ENCODE data around the gene HNRNPA3.
A peak's percentile ranks its signal among the peaks of the same experiment; 100 is the strongest.
"Not testable (repeated sequence)": the region's sequence is repeated elsewhere in the genome, so short reads cannot be mapped to it uniquely, and the experiment has no call there.

HNRNPA3 gene
- 117 to 182 (median 150) reads per million in 4 donors for total RNA-seq

DNA sequence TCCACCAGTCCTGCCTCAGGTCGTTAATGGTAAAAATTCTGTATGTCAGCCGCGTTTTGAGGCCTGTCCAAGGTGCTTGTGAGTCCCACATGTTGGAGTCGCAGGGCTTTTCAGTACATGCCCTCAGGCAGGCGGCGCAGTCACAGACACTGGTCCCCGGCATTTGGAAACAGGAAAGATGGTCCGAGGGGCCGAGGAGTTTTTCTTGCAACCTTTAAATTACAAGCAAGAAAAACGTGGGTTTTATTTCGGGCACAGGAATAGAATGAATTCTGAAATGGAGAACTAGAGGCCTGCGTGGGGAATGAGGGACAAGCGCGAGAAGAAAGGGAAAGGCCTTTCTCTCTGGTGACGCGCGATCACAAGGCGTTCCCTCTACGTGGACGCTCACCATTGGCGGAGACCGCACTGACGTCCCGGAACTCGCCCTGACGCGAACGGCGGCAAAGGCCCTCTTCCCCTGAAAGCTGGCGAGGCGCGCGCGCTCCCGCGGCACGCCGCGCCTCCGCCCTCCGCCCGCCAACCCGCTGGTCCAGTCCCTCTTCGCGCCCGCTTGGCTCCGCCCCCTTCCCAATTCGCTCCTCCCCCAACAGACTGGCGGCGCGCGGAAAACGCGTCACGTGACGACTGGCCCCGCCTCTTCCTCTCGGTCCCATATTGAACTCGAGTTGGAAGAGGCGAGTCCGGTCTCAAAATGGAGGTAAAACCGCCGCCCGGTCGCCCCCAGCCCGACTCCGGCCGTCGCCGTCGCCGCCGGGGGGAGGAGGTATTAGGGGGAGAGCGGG is at the start of gene HNRNPA3:
Gene HNRNPA3, plus strand, starts transcription at position 689 of the 785 bp plus-strand sequence. Its CDS starts 6 bp downstream, at position 695.
- DNase-seq = peak; percentile 99 to 100 (median 99)

DNA sequence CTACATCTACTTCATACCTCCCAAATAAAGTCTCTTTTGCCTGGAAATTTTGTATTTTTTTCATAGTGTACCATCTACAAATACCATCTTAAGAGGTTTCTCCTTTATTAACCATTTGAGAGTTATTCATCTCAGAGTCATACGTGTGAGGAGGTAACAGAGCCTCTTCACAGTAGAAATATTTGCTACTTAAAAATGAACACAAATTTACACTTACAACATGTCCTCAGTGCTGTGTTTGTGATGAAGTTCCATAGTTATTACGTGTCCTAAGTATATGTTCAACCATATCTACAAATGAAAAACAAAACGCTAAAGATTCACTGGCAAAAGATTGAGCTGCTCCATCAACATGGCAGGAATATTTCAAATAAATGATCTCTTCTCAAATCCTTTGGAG is 48.5 kb upstream of the HNRNPA3 start:
- DNase-seq = no peak

- peak; percentile 50 to 74 (median 68) for DNase-seq
Observed at GRCh38 chr2:177164584-177165052, 48.0 kb upstream of the HNRNPA3 start.

DNA sequence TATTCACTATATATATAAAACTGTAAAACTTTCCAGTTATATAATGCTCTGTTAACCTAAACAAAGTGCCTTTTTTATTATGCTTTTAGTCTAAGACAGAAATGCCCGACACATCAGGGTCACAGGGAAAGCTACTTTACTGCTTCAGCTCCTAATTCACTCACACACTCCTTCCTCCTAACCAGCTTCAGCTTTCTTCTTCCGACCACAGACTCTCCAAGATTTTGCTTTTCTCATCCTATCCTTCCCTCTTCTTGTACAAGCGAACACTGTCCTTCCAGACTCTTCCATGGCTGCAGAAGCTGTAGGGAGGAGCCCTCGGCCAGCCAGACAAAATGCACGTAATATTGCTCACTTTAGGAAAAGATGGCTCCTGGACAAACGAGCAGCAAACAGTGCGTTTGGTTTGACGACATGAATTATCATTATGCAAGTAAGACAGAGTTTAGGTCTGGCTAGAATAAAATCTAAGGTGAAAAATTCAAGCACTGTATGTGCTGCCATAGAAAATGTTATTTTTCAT is 47.5 kb upstream of the HNRNPA3 start:
- peak in 1 of 5 donors; percentile 17 for DNase-seq

DNA sequence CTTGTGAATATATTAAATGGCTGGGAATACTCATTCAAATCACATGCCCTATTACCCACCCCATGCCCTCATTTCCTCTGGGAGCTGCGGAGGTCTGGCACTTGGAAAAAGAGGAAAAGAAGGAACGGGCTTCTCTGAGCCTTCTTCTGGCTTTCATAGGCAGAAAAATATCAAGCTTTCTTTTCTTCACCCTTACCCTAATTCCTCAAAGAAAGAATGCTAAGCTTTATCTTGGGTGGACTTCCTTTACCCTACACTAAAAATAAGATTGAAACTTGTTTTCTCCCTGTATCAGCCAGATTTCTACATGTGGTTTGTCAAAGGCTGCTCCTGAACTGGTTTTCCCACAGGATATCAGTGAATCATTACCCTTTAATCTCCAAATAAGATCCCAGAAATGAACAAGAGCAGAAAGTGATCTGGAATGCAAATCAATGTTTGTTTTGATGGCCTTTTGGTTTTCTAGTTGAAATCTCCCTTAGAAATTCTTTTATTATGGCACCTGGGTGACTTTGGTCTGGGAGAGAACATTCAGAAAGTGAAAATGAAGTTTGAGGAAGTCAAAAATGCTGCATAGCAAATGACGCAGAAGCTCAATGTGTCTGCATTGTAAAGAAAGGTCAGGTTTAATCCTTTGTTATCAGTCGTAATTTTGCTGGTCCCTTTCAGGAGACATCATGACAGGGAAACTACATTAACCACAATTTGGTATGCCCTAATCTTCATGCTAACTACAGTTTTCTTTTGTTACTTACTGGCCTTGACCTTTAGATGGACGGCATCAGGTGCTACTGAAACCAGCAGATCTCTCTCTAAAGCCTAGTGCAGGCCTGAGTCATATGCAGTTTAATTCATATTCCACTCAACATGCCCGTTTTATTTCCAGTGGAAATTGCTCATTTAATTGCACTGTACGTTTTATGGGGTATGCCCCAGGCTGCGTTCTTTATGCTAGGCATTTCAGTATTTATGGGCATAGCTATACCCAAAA is 46.6 kb upstream of the HNRNPA3 start:
- peak in 1 of 5 donors; percentile 50 for DNase-seq

DNA sequence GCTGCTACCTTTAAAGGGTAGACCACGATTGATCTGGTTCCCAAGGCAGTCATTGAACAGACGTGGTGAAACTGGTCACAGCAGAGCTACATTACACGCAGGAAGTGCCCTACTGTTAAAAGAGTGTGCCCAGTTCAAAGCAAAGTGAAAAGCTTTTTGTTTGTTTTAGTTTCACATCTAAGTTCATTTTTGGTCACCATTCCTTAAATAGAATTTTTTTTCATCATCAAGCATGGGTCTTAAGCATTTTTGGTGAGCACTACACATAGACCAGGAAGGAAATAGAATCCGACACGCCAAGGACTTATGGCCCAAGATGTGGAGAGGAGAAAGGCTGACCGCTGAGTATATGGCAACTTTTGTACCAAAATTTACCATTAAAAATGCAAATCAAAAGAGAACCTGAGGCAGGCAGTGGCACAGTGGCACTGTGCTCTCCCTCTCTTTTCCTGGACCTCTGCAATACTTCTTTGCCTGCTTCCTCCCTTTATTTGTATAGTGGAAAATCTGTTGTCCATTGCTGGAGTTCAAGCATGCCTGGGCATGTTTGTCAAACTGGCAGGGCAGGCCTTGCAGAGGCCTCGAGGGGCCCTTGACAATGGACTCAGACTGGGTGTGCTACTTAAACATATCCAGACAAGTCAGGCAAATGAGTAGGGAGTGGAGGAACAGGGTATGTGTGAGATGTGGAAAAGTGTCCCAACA is 42.6 kb upstream of the HNRNPA3 start:
- peak in 1 of 5 donors; percentile 61 for DNase-seq

GRCh38 chr2:177171418-177171865 is 41.2 kb upstream of the HNRNPA3 start:
- no peak for DNase-seq

DNA sequence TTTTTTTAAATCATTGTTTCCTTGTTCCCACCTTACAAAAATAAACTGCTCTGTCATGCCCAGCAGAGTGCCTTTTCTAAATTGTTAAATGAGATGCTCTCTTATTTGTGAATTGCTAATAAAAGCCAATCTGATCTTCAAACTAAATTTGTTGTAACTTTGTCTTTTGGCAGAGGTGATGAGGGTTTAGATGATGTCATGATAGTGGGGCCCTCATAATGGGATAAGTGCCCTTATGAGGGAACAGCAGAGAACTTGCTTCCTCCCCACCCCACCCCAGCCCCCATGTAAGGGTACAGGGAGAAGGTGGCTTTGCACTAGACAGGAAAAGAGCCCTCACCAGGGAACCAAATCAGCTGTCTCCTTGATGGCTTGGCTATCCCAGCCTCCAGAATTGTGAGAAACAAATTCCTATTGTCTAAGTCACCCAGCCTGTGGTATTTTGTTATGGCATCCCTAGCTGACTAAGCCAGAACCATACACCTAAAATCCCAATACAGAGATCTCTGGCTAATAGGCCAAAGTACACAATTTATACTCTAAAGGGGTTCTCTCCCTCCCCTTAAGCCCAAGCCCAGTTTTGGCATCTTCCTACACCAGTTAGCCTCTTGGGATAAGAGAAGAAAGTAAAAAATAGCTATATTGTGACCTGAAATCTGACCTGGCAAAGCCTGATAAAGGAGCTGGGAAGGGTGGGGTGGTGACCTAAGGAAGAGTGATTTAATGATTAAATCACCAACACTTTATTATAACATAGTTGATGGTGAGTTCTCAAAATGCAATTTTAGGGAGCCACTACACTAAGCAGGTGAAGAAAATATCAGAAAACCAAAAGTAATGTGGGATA is 40.3 kb upstream of the HNRNPA3 start:
- no peak for DNase-seq

DNA sequence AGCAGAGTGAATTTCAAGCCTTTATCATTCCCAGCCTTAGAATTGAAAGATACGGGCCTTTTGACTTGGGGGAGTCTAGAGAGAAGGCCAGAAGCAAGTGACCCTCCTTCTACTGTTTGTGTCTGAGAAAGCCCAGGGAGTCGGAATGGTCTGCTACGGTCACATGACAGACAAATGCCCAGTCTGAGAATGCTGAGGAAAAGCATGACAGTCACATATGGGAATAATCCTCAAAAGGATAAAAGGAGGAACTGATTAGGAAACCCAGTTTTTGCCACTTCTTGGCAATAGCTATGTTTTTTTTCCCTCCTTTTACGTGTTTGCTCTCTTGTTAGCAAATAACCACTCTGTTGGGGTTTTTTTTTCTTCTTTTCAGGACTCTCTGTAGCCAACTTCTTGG is 38.1 kb upstream of the HNRNPA3 start:
- no peak for DNase-seq

- no peak for DNase-seq
Observed at GRCh38 chr2:177175917-177176668, 36.5 kb upstream of the HNRNPA3 start.

DNA sequence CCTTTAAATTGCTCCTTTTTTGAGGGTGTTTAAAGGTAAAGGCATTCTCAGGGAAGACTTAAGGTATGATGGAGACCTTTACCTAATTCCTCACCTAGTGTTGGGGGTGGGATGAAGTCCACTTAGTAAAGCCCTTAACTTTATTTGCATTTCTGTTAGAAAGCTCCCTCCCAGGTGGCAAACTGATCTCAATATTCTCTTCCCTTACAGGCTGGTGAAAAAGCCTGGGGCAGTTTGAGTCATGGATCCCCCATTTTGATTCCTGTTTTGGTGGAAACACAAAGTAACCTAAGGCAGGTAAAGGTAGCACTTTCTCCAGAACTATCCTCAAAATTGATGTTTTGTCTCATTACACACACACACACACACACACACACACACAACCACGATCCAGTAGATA is 33.8 kb upstream of the HNRNPA3 start:
- DNase-seq = no peak

GRCh38 chr2:177179227-177179626 is 33.4 kb upstream of the HNRNPA3 start:
- no peak for DNase-seq

DNA sequence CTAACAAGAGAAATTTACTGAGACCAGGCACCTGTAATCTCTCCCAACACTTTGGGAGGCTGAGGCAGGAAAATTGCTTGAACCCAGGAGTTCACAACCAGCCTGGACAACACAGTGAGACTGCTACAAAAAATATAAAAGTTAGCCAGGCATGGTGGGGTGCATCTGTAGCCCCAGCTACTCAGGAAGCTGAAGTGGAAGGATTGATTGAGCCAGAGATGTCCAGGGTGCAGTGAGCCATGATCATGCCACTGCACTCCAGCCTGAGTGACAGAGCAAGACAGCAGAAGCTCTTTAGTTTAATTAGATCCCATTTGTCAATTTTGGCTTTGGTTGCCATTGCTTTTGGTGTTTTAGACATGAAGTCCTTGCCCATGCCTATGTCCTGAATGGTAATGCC is 32.9 kb upstream of the HNRNPA3 start:
- not testable (repeated sequence) for DNase-seq

- DNase-seq = no peak
Observed at GRCh38 chr2:177180269-177181000, 32.2 kb upstream of the HNRNPA3 start.

GRCh38 chr2:177183860-177184259 is 28.7 kb upstream of the HNRNPA3 start:
- DNase-seq = no peak

- DNase-seq = no peak
Observed at GRCh38 chr2:177184606-177185005, 28.0 kb upstream of the HNRNPA3 start.

DNA sequence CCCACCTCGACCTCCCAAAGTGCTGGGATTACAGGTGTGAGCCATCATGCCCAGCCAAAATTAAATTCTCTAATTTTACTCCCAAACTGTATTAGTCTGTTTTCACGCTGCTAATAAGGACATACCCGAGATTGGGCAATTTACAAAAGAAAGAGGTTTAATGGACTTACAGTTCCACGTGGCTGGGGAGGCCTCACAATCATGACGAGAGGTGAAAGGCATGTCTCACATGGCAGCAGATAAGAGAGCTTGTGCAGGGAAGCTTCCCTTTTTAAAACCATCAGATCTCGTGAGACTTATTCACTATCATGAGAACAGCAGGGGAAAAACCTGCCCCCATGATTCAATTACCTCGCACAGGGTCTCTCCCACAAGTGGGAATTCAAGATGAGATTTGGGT is 26.6 kb upstream of the HNRNPA3 start:
- DNase-seq = not testable (repeated sequence)

GRCh38 chr2:177187631-177188312 is 24.8 kb upstream of the HNRNPA3 start:
- no peak for DNase-seq
